Mononuclear cell (primary cell): ENCODE measurements around the gene IRF8. TPM values are rescaled to one million over a fixed set of nuclear protein-coding genes. Genes with fewer than 3 reads are reported as not detected.

Experiments used
- H3K27me3 ChIP-seq: 2 replicates; pipeline ENCODE4 v1.6.0; 2011; ENCODE audit warnings: low read length, control low read depth; ENCODE audit not compliant: insufficient read depth
- H3K4me1 ChIP-seq: 2 replicates; pipeline ENCODE4 v1.5.1; 2011; ENCODE audit warnings: mild to moderate bottlenecking, low read length, control low read depth; ENCODE audit not compliant: insufficient read depth
- H3K4me3 ChIP-seq: 2 replicates; pipeline ENCODE4 v1.5.1; 2011; ENCODE audit warnings: mild to moderate bottlenecking, low read length, moderate library complexity
- H3K9me3 ChIP-seq: 2 replicates; pipeline ENCODE4 v1.5.1; 2011; ENCODE audit warnings: low read depth, mild to moderate bottlenecking, control low read depth, low read length
- total RNA-seq: library from RNA; depleted of rRNA; stranded (reverse); fragments of >200 nt; gene quantifications from one replicate; pipeline ENCODE4 v1.2.3, GENCODE V29; 2012

IRF8 gene
- total RNA-seq, 1 donor: 94.9 TPM

DNA sequence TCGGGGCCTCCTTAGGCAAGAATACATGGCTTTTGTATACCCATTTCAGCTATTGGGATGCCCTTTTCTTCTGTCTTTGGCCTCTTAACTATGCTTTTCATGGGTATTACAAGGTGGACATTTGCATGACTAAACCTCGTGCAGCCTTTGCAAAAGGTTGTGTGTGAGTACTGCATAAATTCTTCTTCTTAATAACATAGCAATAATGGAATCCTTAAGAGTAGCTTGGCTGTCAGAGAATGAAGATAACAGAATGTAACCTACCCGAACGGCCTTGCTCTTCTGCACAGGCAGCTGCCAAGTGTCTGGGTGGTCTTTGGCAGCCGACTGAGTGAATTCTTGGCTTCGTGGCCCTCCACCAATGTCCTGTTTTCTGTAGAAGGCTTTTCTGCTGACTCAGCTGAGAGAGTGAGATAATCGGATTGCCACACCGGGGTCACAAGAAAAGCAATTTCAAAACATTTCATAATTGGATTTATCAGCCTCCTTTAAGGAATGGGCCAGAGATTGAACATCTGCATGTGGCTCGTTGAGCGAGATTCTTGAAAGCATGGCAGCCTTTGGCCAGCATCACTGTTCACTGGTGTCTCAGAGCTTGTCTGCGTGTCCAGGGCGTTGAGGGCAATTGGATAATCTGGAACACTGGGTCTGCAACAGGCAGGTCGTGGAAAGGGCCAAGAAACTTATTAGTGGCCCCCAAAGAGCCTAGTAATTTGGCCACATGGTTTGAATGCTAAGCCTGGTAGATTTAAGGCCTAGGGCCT lies 13.4 kb downstream of the IRF8 start:
- Histone ChIP-seq H3K4me3 (no peak overlapping the region), H3K27me3 (no peaks in the 10 kb centered on the region), H3K9me3 (no peaks in the 10 kb centered on the region), H3K4me1 (peaks cover 100% of the 10 kb centered on the region)

GRCh38 chr16:85913141-85913601 lies 14.2 kb downstream of the IRF8 start:
- Histone ChIP-seq H3K4me1 (peaks cover 98% of the 10 kb centered on the region), H3K27me3 (no peaks in the 10 kb centered on the region), H3K4me3 (no peak overlapping the region)

DNA sequence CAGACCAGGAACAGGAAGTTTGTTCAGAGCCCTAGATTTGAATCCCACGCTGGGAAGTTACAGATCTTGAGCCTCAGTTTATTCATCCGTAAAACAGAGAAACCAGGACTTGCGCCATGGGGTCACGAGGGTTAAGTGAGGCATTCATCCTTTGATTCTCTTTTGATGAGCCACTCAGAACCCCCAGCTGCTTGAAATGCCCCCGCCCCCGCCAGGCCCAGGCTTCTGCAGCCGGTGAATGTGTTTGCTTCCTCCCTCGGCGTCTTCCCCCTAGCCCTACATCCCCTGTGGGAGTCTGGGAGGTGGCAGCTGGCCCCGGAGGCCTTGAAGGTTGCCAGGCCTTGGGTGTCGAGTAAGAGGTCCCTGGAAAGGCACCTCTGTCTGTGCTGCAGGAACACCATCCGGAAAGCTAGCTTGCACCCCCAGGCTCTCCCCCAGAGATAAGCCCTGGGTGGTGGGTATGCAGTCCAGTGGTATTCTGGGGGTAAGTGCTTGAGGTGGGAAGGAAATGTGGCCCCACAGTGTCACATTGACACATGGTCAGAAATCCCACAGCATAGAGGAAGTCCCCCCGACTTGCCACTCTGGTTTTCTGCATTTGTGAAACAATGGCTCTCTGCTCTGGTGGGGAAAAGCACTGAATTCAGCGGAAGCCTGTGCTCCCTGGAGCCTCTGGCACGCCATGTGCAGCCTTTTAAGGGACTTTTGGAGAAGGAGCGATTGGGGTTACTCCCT lies 14.9 kb downstream of the IRF8 start:
- H3K9me3 ChIP-seq: no peaks in the 10 kb centered on the region
- no peak overlapping the region for H3K4me3 ChIP-seq
- H3K4me1 ChIP-seq: peaks cover 96% of the 10 kb centered on the region
- H3K27me3 ChIP-seq: no peaks in the 10 kb centered on the region

More at GRCh38 chr16:85913141-85913601, 14.2 kb downstream of the IRF8 start:
- H3K9me3 ChIP-seq: no peaks in the 10 kb centered on the region

DNA sequence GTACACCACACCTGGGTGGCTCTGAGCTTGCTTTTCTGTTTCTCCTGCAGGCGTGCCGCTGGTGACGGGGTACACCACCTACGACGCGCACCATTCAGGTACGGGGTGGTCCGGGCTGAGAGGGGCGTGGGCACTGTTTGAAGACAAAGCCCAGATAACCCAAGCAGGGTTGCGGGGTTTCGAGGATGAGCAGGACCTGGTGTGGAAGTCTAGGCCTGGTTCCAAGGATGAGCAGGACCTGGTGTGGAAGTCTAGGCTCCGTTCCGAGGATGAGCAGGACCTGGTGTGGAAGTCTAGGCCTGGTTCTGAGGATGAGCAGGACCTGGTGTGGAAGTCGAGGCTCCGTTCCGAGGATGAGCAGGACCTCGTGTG lies 15.4 kb downstream of the IRF8 start:
- H3K4me3 ChIP-seq: no peak overlapping the region
- no peaks in the 10 kb centered on the region for H3K9me3 ChIP-seq
- no peaks in the 10 kb centered on the region for H3K27me3 ChIP-seq
- peaks cover 91% of the 10 kb centered on the region for H3K4me1 ChIP-seq

- no peaks in the 10 kb centered on the region for H3K27me3 ChIP-seq
- no peaks in the 10 kb centered on the region for H3K9me3 ChIP-seq
- H3K4me3 ChIP-seq: no peak overlapping the region
- H3K4me1 ChIP-seq: peaks cover 82% of the 10 kb centered on the region
Observed at GRCh38 chr16:85915125-85915845, 16.3 kb downstream of the IRF8 start.

DNA sequence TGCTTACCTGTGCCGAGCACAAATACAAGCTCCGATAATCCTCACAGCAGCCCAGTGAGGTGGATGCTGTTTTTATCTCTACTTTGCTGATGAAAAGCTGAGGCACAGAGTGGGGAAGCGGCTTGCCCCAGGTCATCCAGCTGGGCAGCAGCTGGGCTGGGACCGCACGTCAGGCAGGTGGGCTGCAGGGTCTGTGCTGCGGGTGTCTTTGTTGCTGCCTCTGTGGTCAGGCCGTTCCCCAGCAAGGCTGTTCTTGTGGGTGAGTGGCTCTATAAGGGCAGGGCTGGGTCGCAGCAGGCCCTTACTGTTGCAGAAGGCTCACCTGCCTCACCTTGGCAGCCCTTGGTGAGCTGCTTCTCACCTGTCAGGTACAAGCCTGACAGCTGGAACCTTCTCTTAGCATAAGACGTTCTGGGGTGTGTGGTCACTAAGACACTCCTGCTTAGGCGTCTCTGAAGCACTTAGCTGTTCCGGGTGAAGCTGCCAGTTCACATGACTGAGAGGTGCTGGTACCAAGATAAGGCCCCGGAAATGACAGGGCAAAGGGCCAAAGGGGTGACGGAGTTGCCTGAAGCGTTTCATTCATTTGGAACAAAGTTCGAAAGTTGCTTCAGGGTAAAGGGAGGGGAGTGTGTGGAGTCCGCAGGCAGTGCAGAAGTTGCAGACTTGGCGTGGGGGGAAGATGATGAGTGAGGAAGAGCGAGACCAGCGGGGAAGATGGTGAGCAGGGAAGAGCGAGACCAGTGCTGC lies 17.4 kb downstream of the IRF8 start:
- peaks cover 72% of the 10 kb centered on the region for H3K4me1 ChIP-seq
- H3K4me3 ChIP-seq: no peak overlapping the region
- H3K27me3 ChIP-seq: no peaks in the 10 kb centered on the region
- no peaks in the 10 kb centered on the region for H3K9me3 ChIP-seq

- H3K9me3 ChIP-seq: no peaks in the 10 kb centered on the region
- no peaks in the 10 kb centered on the region for H3K27me3 ChIP-seq
- no peak overlapping the region for H3K4me3 ChIP-seq
- H3K4me1 ChIP-seq: peaks cover 65% of the 10 kb centered on the region
Observed at GRCh38 chr16:85917012-85917411, 18.1 kb downstream of the IRF8 start.

DNA sequence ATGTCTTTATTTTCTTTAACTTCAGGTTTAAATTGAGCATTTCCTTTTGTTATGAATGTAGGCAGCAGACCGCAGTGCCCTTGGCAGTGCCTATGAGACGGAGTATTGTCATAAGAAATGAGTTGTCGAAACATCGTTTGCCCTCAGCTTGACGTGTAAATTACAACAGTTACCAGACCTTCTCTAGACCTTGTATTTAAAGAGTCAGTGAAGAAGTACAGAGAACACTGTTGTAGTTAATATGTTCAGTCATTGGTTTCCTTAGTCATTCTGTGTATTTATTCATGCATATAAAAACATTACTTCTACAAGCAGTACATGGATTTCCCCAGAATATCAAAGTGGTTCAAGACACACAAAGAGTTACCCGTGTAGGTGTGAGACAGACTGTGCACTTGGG lies 19.0 kb downstream of the IRF8 start:
- Histone ChIP-seq H3K27me3 (no peaks in the 10 kb centered on the region), H3K9me3 (no peaks in the 10 kb centered on the region), H3K4me3 (no peak overlapping the region), H3K4me1 (peaks cover 55% of the 10 kb centered on the region)

DNA sequence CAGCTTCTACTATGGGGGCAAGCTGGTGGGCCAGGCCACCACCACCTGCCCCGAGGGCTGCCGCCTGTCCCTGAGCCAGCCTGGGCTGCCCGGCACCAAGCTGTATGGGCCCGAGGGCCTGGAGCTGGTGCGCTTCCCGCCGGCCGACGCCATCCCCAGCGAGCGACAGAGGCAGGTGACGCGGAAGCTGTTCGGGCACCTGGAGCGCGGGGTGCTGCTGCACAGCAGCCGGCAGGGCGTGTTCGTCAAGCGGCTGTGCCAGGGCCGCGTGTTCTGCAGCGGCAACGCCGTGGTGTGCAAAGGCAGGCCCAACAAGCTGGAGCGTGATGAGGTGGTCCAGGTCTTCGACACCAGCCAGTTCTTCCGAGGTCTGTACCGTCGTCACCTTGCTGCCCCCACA lies 19.5 kb downstream of the IRF8 start:
- no peaks in the 10 kb centered on the region for H3K27me3 ChIP-seq
- peaks cover 50% of the 10 kb centered on the region for H3K4me1 ChIP-seq
- H3K4me3 ChIP-seq: no peak overlapping the region
- no peaks in the 10 kb centered on the region for H3K9me3 ChIP-seq

DNA sequence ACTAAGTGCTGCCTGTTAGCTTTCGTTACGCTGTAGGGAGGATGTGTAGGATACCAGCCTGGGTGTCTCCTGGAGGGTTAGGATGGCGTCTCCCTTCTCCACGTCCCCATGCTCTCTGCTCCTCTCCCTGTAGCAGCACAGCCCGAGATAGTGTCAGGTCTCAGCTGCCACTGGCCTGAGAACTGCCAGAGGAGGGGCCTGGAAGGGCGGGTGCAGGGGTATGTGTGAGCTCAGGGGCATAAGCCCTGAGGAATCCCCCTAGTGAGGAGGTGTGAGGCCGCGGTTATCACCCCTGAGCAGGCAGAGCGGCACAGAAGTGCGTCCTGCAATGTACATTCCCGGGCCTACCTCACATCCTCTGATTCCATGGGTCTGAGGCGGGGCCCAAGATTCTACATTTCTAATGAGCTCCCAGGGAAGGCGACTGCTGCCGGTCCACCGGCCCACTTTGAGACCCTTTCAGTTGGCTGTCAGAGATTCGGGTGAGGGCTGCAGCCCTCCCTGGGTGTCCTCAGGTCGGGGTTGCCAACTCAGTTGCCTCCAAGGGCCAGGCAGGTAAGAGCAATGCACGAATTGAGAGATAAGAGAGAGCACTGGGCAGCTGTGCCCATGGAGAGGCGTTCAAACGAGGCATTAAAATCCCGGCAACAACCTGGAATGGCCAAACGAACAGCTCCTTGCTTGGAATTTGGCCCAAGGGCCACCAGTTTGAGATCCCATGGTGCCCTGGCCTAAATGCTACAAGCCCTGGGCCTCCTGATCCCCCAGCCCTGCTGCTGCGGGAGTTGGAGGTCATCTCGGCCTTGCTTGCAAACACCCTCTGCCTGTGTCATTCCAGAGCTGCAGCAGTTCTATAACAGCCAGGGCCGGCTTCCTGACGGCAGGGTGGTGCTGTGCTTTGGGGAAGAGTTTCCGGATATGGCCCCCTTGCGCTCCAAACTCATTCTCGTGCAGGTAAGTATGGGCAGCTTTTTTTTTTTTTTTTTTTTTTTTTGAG lies 20.6 kb downstream of the IRF8 start:
- Histone ChIP-seq H3K9me3 (no peaks in the 10 kb centered on the region), H3K4me3 (no peak overlapping the region), H3K27me3 (no peaks in the 10 kb centered on the region), H3K4me1 (peaks cover 43% of the 10 kb centered on the region)

DNA sequence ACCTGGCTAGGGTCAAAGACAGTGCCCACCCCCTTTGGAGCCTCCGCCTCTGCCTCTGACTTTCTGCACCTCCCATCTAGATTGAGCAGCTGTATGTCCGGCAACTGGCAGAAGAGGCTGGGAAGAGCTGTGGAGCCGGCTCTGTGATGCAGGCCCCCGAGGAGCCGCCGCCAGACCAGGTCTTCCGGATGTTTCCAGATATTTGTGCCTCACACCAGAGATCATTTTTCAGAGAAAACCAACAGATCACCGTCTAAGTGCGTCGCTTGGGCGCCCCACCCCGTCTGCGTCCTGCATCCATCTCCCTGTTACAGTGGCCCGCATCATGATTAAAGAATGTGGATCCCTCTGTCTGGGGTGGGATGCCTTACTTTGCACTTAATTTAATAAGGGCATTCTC lies 22.1 kb downstream of the IRF8 start:
- H3K4me3 ChIP-seq: no peak overlapping the region
- no peaks in the 10 kb centered on the region for H3K9me3 ChIP-seq
- no peaks in the 10 kb centered on the region for H3K27me3 ChIP-seq
- H3K4me1 ChIP-seq: peaks cover 34% of the 10 kb centered on the region

- peaks cover 32% of the 10 kb centered on the region for H3K4me1 ChIP-seq
- no peaks in the 10 kb centered on the region for H3K27me3 ChIP-seq
- H3K4me3 ChIP-seq: no peak overlapping the region
- no peaks in the 10 kb centered on the region for H3K9me3 ChIP-seq
Observed at GRCh38 chr16:85923153-85924021, 24.4 kb downstream of the IRF8 start.

GRCh38 chr16:85924675-85925074 lies 25.7 kb downstream of the IRF8 start:
- no peaks in the 10 kb centered on the region for H3K27me3 ChIP-seq
- H3K4me1 ChIP-seq: peaks cover 42% of the 10 kb centered on the region
- H3K4me3 ChIP-seq: no peak overlapping the region
- H3K9me3 ChIP-seq: no peaks in the 10 kb centered on the region
